CD4-positive, alpha-beta T cell treated with Interleukin-4 for 4 hours (primary cell): ENCODE data around the gene ARHGEF19.
"Not testable (repeated sequence)": the region's sequence is repeated elsewhere in the genome, so short reads cannot be mapped to it uniquely, and the experiment has no call there.

Experiments
- DNase-seq: peaks from one replicate; pipeline ENCODE4 v3.0.0-alpha.2; 2020

ARHGEF19 gene

DNA sequence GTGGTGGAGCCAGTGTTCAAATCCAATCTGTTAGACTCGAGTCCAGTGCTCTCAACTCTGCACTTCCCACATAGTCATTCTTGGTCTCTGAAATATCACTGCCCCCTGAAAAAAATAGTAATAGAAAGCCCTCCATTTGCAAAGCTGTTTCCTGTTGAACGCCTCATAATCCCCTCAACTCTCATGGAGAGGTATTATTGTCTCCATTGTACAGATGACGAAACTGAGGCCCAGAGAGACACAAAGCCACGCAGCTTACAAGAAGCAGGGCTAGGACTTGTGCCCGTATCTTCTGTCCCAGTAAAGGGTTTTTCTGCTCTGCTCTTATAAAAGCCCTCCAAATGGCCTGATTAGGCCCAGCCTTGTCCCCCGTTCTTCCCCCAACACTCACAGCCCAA is 6.2 kb upstream of the ARHGEF19 start:
- no peak for DNase-seq

DNA sequence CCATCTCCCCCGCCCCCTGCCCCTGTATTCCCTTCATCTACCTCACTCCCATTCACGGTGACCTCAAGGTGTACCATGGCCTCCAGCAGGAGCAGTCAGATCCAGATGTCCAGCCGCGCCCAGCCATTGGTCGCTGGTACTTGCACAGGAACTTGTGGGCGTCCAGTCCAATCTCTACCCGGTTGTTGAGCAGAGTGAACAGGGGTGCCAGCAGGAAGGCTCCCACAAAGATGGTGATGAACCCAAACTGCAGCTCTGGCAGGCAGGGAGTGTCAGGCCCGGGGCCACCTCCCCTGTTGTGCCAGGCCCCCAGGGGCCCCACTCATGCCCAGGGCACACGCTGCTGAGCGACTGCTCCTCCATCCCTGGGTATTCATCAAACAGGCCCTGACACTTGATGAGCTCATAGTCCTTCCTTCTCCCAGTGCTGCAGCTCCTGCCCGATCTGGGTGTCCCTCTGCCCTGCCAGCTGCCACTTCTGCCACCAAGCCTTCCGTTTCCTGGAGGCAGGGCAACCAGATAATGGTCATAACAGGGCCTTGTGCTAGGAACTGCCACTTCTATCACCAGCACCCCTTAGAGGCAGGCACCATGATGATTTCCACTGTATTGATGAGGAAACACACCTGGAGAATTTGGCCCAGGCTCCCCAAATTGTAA is 5.7 kb upstream of the ARHGEF19 start:
- DNase-seq: no peak

DNA sequence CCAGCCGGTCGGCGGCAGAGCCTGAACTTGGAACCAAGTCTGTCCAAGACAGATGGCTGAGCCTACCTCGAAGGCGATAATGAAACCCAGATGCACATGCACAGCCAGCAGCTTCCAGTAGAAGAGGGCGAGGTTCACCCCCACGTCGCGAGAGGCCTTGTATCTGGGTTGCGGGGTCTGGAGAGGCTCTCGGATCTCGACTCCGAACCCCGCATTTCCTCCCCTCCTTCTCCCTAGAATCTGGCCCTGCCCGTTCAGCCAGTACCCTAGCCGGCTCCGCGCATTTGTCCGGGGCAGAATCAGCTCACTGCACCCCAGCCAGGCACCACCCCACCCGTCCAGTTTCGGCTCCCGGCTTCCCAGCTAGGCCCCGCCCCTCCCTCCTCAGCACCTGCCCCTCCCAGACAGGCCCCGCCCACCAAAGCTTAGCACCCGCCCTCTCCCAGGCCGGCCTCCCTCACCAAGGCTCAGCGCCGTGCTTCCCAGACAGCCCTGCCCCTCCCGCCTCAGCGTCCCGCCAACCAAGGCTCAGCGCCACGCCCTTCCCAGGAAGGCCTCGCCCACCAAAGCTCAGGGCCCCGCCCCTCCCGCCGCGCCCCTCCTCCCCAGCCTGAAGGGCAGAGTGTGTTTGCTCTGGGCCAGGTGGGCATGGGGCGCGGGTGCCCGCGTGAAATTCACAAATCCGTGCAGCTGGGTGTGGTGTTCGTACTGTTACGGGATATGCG is 4.8 kb upstream of the ARHGEF19 start:
- peak; percentile 95 for DNase-seq

DNA sequence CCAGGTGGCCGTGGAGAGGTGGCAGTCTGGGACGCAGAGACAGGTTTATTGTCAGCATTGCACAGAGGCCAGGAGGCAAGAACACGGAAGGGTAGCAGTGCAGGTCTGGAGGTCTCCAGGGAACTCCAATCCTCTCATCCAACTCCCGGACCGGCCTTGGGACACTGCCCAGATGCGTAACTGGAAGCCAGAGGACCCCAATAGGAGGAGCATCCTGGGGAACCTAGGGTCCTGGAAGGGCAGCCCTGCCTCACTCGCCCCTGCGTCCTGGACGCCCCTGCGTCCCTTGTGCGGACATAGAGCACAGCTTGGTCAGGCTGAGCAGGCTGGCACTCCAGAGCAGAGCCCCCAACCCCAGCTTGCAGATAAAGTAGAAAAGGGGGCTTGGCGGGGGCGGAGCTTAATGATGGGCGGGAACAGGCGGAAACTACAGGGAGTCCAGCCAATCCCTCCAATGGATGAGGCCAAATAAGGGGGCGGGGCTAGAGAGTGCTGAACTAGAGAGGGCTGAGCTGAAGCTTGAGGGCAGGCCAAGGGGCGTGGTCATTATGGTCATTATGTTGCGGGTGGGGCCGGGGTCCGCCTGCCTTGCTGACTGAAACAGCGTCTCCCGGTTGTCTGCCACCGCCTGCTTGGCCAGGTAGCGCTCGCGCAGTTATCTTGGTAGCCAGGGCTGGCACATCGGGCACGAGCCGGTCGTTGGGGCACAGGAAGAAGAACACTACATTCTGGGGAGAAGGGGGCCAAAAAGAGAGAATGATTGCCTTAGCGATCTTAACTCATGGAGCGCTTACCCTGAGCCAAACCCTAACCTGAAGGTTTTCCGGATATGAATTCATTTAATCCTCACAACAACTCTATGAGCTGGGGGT is 3.7 kb upstream of the ARHGEF19 start:
- peak; percentile 56 for DNase-seq

GRCh38 chr1:16215240-16215639 is 2.8 kb upstream of the ARHGEF19 start:
- not testable (repeated sequence) for DNase-seq

DNA sequence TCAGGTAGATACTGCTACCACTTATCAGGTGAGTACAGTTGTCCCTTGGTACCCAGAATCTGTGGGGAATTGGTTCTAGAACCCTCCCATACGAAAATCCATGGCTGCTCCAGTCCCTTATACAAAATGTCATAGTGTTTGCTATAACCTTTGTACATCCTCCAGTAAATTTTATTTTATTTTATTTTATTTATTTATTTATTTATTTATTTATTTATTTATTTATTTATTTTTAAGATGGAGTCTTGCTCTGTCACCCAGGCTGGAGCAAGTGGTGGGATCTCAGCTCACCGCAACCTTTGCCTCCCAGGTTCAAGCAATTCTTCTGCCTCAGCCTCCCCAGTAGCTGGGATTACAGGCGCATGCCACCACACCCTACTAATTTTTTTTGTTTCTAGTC is 1.1 kb upstream of the ARHGEF19 start:
- not testable (repeated sequence) for DNase-seq

DNA sequence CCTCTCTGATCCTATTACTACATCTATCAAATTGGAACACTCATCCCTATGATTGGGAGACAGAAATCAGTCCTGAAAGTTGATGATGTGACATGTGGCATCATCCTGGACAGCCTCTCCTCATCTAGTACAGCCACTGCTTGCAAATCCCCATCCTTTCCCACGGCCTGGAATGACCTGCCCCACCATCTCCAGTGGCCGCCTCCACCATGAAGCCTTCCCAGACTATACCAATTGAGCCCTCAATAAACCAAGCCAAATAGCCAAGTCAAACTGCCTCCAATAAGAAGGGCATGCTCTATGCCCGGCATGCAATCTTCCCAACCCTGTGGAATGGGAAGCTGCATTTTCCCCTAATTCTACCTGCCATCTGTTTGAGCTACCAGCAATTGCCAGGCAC is 561 bp upstream of the ARHGEF19 start:
- DNase-seq: no peak

- DNase-seq: no peak
Measured at GRCh38 chr1:16211824-16212223, 628 bp downstream of the ARHGEF19 start.

DNA sequence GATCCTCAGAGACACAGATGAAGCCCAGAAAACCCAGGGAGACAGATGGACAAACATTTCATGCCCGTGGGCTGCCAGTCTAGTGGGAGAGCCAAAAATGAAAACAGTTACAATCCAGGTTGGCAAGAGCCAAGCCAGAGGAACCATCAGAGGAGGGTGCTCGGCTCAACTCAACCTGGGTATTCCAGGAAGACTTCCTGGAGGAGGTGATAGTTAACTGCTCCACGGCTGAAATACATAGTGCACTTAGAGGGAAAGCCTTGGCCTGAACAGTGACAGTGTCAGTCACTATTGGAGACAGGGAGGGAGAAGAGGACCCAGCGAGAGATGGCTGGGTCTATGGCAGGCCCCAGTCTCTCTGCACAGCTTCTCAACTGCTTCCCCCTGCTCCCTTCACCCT is 1.9 kb downstream of the ARHGEF19 start:
- no peak for DNase-seq

DNA sequence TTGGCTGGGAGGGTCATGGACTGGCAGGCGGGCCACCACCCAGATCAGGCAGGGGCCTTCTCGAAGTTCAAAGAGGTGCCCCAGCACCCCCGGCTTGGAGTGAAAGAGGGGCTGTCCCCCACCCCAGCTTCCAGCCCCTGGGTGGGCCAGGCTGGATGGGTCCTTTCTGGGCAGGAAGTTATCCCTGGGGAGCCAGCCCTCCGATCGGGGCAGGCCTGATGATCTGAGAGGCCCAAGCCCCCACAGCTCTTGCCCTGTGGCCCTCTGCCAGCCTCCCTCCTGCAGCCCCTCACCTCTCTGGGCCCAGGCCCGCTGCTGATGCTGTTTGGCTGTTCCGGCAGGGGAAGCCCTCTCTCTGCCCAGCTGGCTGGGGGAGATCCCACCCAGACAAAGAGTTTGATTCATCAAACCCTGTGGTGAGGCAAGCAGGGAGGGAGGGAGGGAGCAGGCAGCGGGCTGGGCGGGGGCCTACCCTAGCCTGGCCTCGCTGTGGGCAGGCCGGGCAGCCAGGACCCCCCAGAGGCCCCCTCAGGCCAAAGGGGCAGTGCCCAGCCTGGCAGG is 2.5 kb downstream of the ARHGEF19 start:
- no peak for DNase-seq

GRCh38 chr1:16209132-16209846 is 3.2 kb downstream of the ARHGEF19 start:
- no peak for DNase-seq

GRCh38 chr1:16208270-16208987 is 4.0 kb downstream of the ARHGEF19 start:
- DNase-seq: no peak

- DNase-seq: no peak
Measured at GRCh38 chr1:16207318-16208269, 4.9 kb downstream of the ARHGEF19 start.

DNA sequence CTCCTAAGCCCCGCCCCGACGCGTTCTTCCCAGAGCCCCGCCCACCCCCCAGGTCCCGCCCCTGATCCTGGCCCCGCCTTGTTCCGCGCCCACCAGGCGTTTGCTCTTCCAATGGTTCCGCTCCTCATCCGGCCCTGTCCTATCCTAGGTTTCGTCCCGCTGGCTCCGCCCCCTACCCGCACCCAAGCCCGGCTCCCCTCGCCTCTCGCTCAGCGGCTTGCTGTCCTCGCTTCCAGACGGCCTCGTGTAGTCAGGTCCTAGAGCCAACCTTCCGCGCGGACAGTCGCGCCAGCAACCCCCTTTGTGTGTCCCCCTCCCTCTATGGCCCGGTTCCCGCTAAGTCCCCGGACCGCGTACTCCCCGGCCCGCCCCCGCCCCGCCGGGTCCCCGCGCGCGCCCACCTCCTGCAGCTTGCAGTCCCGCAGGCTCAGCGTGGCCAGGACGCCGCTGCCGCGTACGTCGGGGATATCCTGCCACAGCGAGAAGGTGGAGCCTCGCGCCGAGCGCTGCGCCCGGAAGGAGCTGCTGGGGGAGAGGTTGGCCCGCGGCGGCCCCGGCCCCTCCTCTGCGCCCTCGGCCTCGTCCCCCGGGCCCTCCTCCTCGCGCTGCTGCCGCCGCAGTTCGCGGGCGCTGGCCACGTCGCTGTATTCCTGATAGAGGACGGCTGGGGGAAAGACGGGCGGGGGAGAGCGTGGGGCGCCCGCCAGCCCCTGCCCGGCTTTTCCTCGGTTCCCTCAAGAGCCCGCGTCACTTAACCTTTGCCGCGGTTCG is 5.7 kb downstream of the ARHGEF19 start:
- DNase-seq: peak; percentile 96

- no peak for DNase-seq
Measured at GRCh38 chr1:16205891-16206546, 6.4 kb downstream of the ARHGEF19 start.

DNA sequence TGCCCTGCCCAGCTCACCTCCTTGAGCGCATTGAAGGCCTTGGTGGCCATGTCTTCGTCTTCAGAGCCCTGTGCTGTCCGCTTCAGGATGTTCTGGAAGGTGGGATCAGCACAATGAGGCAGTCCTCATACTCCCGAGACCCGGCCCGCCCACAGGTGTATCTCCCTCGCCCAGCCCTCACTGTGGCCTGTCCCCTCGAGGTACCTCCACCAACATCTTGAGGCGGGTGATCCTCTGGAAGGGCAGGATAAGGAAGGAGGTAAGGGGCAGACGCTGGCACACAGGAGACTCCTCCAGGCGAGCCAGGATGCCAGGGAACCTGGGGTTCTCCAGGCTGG is 7.1 kb downstream of the ARHGEF19 start:
- no peak for DNase-seq

GRCh38 chr1:16204634-16205333 is 7.7 kb downstream of the ARHGEF19 start:
- peak; percentile 9 for DNase-seq

- DNase-seq: no peak
Measured at GRCh38 chr1:16204216-16204615, 8.2 kb downstream of the ARHGEF19 start.

- no peak for DNase-seq
Measured at GRCh38 chr1:16203550-16203949, 8.9 kb downstream of the ARHGEF19 start.
